Thyroid gland (tissue), 4 donors: ENCODE data around the gene IL6R. TPM values are rescaled to one million over a fixed set of nuclear protein-coding genes. Genes with fewer than 3 reads are reported as not detected.
A peak's percentile ranks its signal among the peaks of the same experiment; 100 is the strongest.

Source experiments
- DNase-seq, 2 donors: peaks; one replicate each; pipeline ENCODE4 v3.0.0-alpha.2; 2019
- H3K27ac ChIP-seq, 3 donors: fragments of 200-600 bp; sonication (generic); 1 replicate in 2 of 3; 2 replicates in 1 of 3; pipeline ENCODE4 v1.5.1; 2016 to 2019; ENCODE audit warnings: mild to moderate bottlenecking in 1 of 3, moderate library complexity in 1 of 3
- H3K27me3 ChIP-seq: fragments of 200-600 bp; sonication (generic); one replicate; pipeline ENCODE4 v1.5.1; 2019
- H3K36me3 ChIP-seq, 2 donors: fragments of 200-600 bp; sonication (generic); one replicate each; pipeline ENCODE4 v1.5.1; 2016 to 2019
- H3K4me1 ChIP-seq, 2 donors: fragments of 200-600 bp; sonication (generic); one replicate each; pipeline ENCODE4 v1.5.1; 2017 to 2019
- H3K4me3 ChIP-seq, 3 donors: fragments of 200-600 bp; sonication (generic); replicated peaks in 1 of 3; 1 replicate in 2 of 3; 2 replicates in 1 of 3; pipeline ENCODE4 v1.5.1; 2016; ENCODE audit warnings: mild to moderate bottlenecking in 1 of 3
- H3K9me3 ChIP-seq: fragments of 200-600 bp; sonication (generic); one replicate; pipeline ENCODE4 v1.5.1; 2017
- POLR2A ChIP-seq, 2 donors: fragments of 450-650 bp; IDR thresholded peaks; one replicate each; pipeline ENCODE4 v1.6.1; 2017; ENCODE audit warnings: antibody characterized with exemption in 2 of 2, mild to moderate bottlenecking in 2 of 2, moderate library complexity in 1 of 2
- WGBS, 2 donors: methylation state at CpG; one replicate each; pipeline ENCODE4 v1.1.5; 2017; 5-methylcytosine and 5-hydroxymethylcytosine counted together
- intact Hi-C: fragments of 100-400 bp; cut with DNase I; formaldehyde crosslinking; loops from one replicate; pipeline ENCODE4 v1.15.1; 2023
- total RNA-seq, 4 donors: library from RNA; depleted of rRNA; stranded (reverse); fragments of >200 nt; gene quantifications; one replicate each; pipeline ENCODE4 v1.2.3, GENCODE V29; 2016
- TF ChIP-seq, protein P1 (sequence below), 6 experiments: fragments of 200-600 bp in 3 of 6; fragments of 450-650 bp in 3 of 6; sonication (generic) in 3 of 6; IDR thresholded peaks; one replicate each; pipeline ENCODE4 v1.5.1; 2016 to 2019; ENCODE audit warnings: antibody characterized with exemption in 6 of 6, mild to moderate bottlenecking in 2 of 6, inconsistent platforms in 1 of 6, moderate library complexity in 1 of 6

The IL6R gene
- total RNA-seq, 4 donors from 2014 or later: 4.4 to 15.3 (median 7.4) TPM

DNA sequence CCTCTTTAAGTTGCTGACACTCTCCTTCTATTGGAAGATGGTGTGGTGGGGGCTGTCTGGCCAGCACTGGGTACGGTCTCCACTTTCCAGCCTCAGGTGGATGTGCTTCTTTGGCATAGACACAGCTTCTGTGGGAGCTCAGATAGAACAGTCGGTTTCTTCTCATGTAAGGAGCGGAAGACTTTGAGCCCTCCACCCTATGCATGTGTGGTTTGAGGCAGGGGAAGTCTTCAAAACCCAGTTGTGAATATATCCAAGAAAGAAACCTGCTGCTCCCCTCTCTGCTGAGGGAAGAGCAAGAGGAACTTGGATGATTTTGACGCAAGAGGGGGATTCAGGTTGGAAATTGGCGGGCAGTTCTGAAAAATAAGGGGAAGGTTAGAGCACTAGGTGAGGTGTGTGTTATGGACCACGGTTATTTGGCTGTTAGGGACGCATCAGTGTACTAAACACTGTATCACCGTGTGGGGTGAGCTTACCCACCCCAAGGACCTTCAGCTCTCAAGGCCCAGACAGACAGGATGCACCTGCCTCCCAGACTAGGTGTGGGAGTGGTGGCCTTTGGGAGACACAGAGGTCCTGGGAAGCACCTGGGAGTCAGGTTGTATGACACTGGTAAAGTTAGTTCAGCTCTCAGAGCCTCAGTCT lies 36.2 kb downstream of the IL6R start:
- Histone ChIP-seq H3K36me3 (peaks cover 0 to under 1% of the 10 kb centered on the region in 2 donors), H3K4me1 (no peaks in the 10 kb centered on the region), H3K27ac (no peak overlapping the region), H3K9me3 (no peaks in the 10 kb centered on the region), H3K27me3 (no peaks in the 10 kb centered on the region), H3K4me3 (no peak overlapping the region)
- DNase-seq: no peak
- TF ChIP-seq, protein P1, sequence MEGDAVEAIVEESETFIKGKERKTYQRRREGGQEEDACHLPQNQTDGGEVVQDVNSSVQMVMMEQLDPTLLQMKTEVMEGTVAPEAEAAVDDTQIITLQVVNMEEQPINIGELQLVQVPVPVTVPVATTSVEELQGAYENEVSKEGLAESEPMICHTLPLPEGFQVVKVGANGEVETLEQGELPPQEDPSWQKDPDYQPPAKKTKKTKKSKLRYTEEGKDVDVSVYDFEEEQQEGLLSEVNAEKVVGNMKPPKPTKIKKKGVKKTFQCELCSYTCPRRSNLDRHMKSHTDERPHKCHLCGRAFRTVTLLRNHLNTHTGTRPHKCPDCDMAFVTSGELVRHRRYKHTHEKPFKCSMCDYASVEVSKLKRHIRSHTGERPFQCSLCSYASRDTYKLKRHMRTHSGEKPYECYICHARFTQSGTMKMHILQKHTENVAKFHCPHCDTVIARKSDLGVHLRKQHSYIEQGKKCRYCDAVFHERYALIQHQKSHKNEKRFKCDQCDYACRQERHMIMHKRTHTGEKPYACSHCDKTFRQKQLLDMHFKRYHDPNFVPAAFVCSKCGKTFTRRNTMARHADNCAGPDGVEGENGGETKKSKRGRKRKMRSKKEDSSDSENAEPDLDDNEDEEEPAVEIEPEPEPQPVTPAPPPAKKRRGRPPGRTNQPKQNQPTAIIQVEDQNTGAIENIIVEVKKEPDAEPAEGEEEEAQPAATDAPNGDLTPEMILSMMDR (IDR thresholded peaks at IDR 0.05): no peak
- TF ChIP-seq POLR2A (IDR thresholded peaks at IDR 0.05): no peak
- intact Hi-C loops: no loop called here
- WGBS, 2 donors: 84 to 86% methylated on average over 8 of the region's 8 CpGs

DNA sequence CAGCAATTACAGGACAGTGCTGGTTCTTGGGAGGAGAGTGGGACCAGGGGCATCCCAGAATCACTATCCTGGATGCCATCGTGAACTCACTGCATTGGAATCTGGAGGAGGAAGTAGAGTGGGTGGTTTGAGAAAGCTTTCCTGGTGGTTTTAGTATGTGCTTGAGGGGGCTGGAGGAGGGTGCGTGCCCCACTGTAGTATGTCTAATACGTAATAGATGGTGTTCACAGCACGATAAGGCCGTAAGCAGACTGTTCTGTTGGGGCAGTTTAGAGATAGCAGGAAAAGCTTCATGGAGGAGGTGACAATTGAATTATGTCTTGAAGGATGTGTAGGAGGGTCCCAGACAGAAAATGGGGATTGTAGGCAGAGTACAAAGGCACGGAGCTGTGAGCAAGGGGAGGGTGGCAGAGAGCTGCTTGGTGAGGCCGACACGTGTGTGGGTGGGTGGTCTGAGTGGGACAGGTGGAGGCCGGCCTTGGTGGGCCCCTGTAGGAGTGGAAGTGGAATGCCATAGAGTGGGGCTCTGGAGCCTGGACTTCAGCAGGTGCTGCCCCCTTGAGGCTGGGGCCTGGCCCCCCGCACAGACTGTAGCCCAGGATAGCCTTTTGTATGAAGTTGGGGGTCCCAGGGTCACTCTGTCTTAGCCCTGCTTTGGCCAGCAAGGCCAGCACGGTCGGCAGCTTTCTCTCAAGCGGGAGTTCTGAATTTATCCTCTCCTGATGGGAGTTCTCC lies 37.0 kb downstream of the IL6R start:
- no peaks in the 10 kb centered on the region for H3K4me1 ChIP-seq
- H3K4me3 ChIP-seq: no peak overlapping the region
- no peaks in the 10 kb centered on the region for H3K9me3 ChIP-seq
- H3K27ac ChIP-seq: no peak overlapping the region
- intact Hi-C loops: no loop called here
- H3K36me3 ChIP-seq: no peaks in the 10 kb centered on the region
- DNase-seq: no peak
- no peaks in the 10 kb centered on the region for H3K27me3 ChIP-seq
- WGBS, 2 donors: 86% methylated on average over 13 of the region's 13 CpGs
- TF ChIP-seq, protein P1 (IDR thresholded peaks at IDR 0.05): peak in 1 of 6 experiments; percentile 9
- no peak for TF ChIP-seq POLR2A (IDR thresholded peaks at IDR 0.05)

DNA sequence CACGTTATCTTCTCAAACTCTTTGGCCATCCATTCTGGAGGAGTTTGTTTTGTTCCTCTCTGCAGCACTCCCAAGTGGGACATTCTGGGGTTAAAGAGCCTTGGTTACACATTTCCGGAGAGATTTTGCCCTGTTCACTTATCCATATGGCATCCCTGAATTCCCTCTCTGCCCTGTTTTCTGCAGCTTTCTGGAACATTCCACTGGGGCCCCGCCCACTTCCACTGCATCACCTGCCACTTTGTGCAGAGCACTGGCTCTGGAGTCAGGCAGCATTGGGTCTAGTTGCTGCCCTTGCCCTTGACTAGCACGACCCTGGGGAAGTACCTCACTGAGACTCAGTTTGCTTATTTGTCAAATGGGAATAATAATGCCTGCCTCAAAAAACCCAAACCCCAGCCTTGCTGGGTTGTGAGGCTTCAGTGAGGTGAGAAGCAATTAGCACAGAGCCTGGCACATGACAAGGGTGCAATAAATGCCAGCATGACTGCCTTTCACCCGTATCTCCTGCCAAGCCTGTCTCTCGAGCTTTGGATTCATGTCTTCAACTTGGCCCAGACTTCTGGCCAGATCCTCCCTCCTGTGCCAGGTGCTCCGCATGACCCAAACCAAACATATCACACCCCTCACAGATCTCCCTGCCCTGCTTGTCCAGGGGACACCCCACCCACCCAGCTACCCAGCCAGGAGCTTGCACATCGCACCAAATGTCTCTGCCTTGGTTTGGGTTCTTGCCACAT lies 38.3 kb downstream of the IL6R start:
- Histone ChIP-seq H3K27me3 (no peaks in the 10 kb centered on the region), H3K4me1 (no peaks in the 10 kb centered on the region), H3K27ac (no peak overlapping the region), H3K9me3 (no peaks in the 10 kb centered on the region), H3K36me3 (no peaks in the 10 kb centered on the region), H3K4me3 (no peak overlapping the region)
- intact Hi-C loops: no loop called here
- no peak for DNase-seq
- TF ChIP-seq, protein P1 (IDR thresholded peaks at IDR 0.05): no peak
- 74 to 79% methylated on average over 8 of the region's 8 CpGs for WGBS, 2 donors

DNA sequence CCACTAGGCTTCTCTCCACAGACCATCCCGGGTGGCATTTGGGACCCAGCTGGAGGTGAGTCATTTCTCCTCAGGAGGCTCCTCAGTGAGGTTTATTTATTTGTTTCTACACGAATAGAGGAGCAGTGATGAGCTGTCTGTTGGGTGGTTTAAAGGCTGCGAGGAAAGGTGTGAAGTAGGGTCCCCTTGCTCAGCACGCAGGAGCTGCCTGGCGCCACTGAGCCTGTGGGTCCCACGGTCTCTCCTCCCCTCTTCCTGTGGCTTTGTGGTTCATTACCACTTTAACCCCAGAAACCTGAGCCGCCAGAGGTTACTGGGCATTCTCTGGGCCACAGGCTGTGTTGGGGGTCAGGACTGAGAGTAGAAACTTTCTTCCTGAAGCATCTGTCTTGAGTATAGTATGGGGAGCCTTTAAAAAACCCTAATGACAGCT lies 39.9 kb downstream of the IL6R start:
- no peaks in the 10 kb centered on the region for H3K27me3 ChIP-seq
- WGBS, 2 donors: 80 to 87% methylated on average over 7 of the region's 7 CpGs
- peaks cover 4 to 5% of the 10 kb centered on the region in 2 donors for H3K36me3 ChIP-seq
- no peak for DNase-seq
- no peak overlapping the region for H3K27ac ChIP-seq
- TF ChIP-seq, protein P1 (IDR thresholded peaks at IDR 0.05): no peak
- no peak for TF ChIP-seq POLR2A (IDR thresholded peaks at IDR 0.05)
- no peaks in the 10 kb centered on the region for H3K4me1 ChIP-seq
- no peaks in the 10 kb centered on the region for H3K9me3 ChIP-seq
- intact Hi-C loops: no loop called here
- no peak overlapping the region for H3K4me3 ChIP-seq
